HG02884 (cell line): Measurements from ENCODE around the gene GEN1.
A peak's percentile ranks its signal among the peaks of the same experiment; 100 is the strongest.

Experiments used
- ATAC-seq: cut with Tn5 transposase; IDR thresholded peaks from one replicate; pipeline ENCODE4 v1.9.1; 2021; ENCODE audit warnings: mild to moderate bottlenecking, moderate library complexity; ENCODE audit not compliant: unreplicated experiment

GEN1 gene

GRCh38 chr2:17752246-17752645 lies 1.7 kb upstream of the GEN1 start:
- ATAC-seq = peak; percentile 14

- ATAC-seq = peak; percentile 23
These were observed 791 bp upstream of the GEN1 start for GRCh38 chr2:17752892-17753802.

DNA sequence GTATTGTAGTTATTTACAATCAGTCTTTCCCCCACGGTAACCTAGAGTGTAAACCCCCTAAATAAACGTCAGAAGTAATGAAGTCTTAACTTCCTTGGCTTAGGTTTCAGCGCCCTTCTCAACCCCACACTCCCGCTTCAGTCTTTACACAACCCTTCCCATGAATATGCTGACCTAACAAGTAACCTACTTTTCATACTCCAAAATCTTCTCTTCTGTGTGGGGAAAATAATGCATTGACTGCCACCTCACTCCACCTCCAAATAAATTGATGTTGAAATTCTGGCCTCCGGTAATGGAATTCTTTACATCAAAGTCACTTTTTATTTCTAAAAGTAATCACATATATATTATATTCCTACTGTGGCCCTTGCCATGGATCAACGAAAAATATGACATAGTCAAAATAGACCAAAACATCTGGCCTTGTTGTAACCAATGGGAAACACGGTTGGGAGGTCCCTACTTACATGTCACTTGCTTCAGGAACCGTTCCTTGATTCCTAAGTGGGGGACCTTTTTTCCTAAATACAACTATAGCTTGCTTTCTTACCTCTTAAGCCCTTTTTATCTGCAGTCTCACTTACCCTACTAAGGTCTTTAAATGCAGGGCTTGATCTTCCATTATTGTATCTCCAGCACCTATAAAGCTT lies 961 bp downstream of the GEN1 start:
- ATAC-seq = no peak

DNA sequence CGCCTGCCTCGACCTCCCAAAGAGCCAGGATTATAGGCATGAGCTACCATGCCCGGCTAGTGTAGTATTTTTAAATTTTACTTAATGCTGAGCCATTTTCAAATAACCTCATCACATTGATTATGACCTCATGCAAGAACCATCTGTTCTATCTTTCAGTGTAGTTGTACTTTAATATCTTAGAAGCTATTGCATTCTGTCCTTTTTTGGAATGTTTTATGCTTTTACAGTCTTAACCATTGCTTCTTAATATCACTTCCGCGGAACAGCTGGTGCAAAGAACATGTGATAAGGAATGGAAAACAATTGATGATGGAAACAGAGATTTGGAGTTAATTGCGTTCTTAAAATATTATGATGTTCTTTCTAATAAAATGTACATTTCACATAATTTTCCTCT lies 2.7 kb downstream of the GEN1 start:
- ATAC-seq = no peak

GRCh38 chr2:17757321-17757720 lies 3.4 kb downstream of the GEN1 start:
- ATAC-seq = no peak

DNA sequence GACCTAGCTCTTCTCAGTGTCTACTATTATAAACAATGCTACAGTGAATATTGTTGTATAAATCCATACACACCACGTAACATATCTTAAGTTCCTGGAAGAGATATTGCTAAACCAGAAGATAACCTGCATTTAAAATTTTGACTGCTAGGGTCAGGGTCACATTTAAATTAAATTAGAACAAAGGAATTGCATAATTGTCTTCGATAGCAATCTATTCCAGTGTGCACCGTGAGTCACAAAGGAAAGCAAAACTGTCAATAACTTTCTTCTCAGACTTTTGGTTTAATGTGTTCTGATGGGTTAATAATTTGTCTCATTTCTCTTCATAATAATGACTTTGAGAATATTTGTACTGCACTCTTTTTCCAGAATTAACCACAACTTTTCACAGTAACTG lies 4.2 kb downstream of the GEN1 start:
- ATAC-seq = no peak

- no peak for ATAC-seq
These were observed 5.9 kb downstream of the GEN1 start for GRCh38 chr2:17759805-17760204.

GRCh38 chr2:17762451-17762850 lies 8.5 kb downstream of the GEN1 start:
- no peak for ATAC-seq

DNA sequence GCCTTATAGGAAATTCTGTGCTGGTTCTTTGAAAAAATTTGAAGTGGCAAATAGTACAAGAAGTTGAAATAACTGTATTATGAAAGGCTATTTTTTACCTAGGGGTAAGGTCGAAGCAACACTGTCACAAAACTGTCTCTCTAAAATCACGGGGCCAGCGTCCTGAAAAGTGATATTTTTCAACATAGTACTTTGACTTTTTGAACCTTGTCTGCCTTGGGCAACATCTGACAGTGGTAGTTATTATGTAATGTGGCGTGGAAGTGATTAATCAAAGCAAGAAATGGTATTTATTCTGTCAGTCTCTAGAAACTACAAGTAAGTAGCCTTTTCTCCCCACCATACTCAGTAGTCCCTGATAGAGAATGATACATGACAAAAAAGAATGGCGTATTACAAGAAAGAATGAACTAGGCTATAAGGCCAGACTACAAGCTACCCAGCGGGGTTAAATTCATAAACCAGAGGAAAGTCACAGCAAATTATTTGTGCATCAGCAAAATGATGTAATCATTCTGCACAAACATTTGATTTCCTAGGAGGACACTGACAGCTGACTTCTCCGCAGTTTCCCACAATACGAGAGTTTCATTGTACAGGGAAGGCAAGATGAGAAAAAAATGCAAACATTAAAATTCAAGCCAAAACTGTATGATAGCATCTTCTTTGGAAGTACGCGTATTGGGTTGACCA lies 9.8 kb downstream of the GEN1 start:
- no peak for ATAC-seq

- no peak for ATAC-seq
These were observed 11.5 kb downstream of the GEN1 start for GRCh38 chr2:17765398-17765797.

DNA sequence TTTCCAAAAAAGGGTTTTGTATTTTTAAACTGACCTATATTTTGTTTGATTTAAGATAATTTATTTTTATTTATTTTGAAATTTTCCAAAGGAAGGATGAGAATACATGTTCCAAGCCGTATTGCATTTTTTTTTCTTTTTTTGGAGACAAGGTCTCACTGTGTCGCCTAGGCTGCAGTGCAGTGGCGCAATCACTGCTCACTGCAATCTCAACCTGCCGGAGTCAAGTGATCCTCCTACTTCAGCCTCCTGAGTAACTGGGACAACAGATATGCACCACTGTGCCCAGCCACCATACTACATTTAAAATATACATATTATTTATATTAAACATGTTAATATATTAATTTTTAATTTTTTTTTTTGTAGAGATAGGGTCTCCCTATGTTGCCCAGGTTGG lies 15.0 kb downstream of the GEN1 start:
- no peak for ATAC-seq

GRCh38 chr2:17771956-17772355 lies 18.0 kb downstream of the GEN1 start:
- no peak for ATAC-seq

GRCh38 chr2:17772532-17772931 lies 18.6 kb downstream of the GEN1 start:
- no peak for ATAC-seq

DNA sequence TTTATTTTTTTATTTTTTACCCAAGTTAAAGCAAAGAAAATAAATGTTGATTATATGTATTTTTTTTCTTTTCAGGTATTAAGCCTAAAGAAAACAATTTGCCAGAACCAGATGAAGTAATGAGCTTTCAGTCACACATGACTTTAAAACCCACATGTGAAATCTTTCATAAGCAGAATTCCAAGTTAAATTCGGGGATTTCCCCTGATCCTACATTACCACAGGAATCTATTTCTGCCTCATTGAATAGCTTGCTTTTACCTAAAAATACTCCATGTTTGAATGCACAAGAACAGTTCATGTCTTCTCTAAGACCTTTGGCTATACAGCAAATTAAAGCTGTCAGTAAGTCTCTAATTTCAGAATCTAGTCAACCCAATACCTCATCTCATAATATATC lies 26.6 kb downstream of the GEN1 start:
- no peak for ATAC-seq

DNA sequence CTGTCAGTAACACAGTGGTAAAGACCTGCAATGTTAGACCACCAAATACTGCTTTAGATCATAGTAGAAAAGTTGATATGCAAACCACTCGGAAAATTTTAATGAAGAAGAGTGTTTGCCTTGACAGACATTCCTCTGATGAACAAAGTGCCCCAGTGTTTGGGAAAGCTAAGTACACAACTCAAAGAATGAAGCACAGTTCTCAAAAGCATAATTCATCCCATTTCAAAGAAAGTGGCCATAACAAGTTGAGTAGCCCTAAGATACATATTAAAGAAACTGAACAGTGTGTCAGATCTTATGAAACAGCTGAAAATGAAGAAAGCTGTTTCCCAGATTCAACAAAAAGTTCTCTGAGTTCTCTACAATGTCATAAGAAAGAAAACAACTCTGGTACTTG lies 27.5 kb downstream of the GEN1 start:
- ATAC-seq = no peak

GRCh38 chr2:17786727-17787126 lies 32.8 kb downstream of the GEN1 start:
- no peak for ATAC-seq

DNA sequence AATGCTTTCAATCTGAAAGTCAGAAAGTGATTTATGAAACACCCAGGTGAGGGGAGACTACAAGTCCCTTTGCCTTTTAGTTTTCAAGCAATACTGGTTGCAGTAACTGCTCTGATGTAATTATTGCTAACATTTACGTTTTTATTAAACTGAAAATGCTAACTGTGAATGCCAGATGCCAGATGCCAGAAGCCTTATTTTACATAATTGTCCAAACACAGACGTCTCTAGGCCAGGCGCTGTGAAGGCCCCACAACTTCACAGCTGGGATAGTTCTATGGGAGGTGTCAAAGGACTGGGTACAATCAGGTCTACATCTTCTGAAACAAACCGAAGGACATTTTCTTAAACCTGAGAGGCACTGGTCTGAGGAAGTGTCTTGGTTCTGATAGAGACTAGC lies 34.8 kb downstream of the GEN1 start:
- ATAC-seq = no peak

DNA sequence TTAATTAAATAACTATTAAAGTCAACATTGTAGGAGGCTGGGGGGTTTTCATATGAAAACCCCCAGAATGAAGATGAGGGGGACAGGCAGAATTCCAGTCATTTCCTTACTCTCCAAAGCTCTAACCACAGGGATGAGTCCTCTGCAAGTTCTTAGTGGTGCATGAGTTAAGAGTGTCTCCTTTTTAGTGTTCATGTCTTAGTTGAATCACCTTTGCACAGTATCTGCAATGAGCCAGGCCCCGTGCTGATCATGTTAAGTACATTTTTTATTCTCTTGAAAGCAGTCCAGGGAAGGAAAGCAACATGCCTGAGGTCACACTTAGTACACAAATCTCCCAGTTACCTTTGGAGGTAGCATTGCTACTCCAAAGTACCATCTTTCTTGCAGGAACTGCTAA lies 36.6 kb downstream of the GEN1 start:
- no peak for ATAC-seq

DNA sequence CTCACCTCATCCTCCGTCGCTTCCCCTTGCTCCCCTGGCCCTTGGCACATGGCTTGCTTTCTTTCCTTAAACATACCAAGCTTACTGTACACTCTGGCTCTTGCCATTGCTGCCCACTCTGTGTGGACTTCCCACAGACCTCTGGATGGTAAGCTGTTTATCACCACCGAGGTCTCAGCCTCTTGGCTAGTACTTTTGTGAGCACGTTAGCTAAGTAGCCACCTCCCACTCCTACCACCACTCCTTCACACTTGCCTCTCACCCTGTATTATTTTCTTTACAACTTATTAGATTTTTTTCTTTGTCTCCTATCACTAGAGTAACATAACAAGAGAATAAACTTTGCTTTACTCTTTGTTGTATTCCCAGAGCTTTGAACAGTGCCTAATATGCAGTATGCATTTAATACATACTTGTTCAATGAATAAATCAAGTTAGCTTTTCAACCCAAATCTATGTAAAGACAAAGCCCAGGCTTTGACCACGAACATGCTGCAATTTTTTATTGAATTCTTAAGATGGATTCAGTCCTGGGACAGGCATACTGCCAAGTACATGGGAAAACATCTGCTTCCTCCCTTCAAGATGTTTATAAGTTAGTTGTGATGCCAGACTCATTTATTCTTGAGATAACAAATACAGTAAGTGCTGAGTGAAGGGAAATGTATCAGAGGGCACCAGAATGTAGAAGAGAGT lies 37.3 kb downstream of the GEN1 start:
- ATAC-seq = no peak

DNA sequence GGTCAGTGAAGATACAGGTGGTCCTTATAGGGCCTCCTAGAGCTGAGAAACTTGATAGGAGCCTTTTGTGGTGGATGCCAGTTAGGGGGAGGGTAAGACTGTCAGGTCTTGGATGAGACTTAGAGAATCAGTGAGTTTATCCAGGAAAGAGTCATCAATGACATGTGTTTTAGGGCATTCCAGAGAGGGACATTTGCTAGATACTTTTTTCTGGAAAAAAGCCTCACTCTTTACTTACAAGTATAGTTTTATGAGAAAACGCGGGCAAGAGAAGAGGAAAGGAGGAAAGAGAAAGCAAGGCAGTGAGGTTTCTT lies 37.8 kb downstream of the GEN1 start:
- ATAC-seq = no peak

DNA sequence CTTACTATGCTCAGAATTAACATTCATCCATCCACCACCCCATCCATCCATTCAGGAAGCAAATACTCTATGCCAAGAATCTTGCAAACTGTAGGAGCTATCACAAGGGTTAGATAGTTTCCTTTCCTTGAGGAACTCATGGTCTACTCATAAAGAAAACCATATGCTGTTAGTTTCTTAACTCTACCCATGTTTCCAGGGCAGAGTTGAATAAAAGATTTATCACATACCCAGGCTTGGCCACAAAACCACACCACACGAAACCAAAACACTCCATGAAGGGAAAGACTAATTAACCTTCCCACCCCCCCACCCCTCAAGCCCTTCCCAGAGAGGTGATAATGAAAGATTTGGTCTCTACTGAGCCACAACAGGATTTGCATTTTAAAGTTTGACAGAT lies 38.6 kb downstream of the GEN1 start:
- ATAC-seq = peak; percentile 33
